MG63 (cell line): Measurements from ENCODE around the gene CTLA4. TPM values are rescaled to one million over a fixed set of nuclear protein-coding genes. Genes with fewer than 3 reads are reported as not detected.

ENCODE experiments used
- DNase-seq: peaks from one replicate; pipeline ENCODE4 v3.0.0-alpha.2; 2020
- H3K27me3 ChIP-seq: fragments of 250-450 bp; sonication (Bioruptor Pico); 2 replicates; pipeline ENCODE4 v1.5.1; 2020; ENCODE audit warnings: mild to moderate bottlenecking, moderate library complexity
- H3K36me3 ChIP-seq: fragments of 250-450 bp; sonication (Bioruptor Pico); 2 replicates; pipeline ENCODE4 v1.5.1; 2020; ENCODE audit warnings: mild to moderate bottlenecking, moderate library complexity
- H3K4me3 ChIP-seq: fragments of 250-450 bp; sonication (Bioruptor Pico); 2 replicates; pipeline ENCODE4 v1.5.1; 2020; ENCODE audit warnings: mild to moderate bottlenecking, moderate library complexity
- H3K9me3 ChIP-seq: fragments of 250-450 bp; sonication (Bioruptor Pico); 2 replicates; pipeline ENCODE4 v1.5.1; 2020; ENCODE audit warnings: mild to moderate bottlenecking, moderate library complexity
- total RNA-seq: library from RNA; depleted of rRNA; stranded (reverse); fragments of >200 nt; shearing (Covaris generic); gene quantifications from 2 replicates; pipeline ENCODE4 v1.2.3, GENCODE V29; 2014; ENCODE audit warnings: low replicate concordance; rRNA removed

The CTLA4 gene
- total RNA-seq, 1 experiment from 2014 or later, result not detected

DNA sequence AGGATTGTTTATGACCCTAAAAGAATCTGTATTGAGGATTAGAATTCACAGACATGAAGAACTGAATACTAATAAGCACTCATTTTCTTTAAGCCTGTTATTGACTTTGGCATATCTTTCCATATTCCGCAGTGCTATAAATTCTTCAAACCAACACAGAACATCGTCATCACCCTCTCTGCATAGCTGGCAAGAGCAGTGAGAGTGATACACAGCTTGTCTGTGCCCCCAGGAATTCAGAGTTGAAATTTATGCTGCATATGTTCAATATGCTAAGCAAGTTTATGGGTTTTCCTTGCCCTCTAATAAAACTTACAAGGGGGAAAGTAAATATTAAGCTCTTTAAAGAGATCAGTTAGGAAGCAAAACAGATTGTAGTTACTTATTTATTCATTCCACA is 32.7 kb downstream of the CTLA4 start:
- H3K27me3 ChIP-seq, result no peaks in the 10 kb centered on the region
- DNase-seq, result peak; percentile 22
- peaks cover 12% of the 10 kb centered on the region for H3K9me3 ChIP-seq
- H3K36me3 ChIP-seq, result no peaks in the 10 kb centered on the region
- H3K4me3 ChIP-seq, result no peak overlapping the region

DNA sequence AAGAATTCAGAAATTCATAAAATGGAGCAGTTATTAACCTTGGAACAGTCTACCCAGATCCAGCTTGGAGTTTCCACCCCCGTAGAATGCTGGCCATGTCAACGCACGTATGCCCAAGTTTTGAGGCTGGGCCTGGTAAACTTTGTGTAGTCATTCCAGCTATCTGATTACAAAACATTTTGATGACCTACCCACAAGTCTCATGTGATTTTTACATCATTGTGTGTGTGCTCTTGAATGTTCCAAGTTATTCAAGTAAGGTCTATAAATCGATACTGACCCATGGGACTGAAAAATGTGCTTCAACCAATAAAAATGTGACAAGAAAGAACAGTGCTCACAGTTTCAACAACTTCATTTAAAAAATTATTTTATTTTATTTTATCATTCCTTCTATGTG is 36.5 kb downstream of the CTLA4 start:
- Histone ChIP-seq H3K36me3 (no peaks in the 10 kb centered on the region), H3K27me3 (no peaks in the 10 kb centered on the region), H3K9me3 (peaks cover 12% of the 10 kb centered on the region), H3K4me3 (no peak overlapping the region)
- no peak for DNase-seq

DNA sequence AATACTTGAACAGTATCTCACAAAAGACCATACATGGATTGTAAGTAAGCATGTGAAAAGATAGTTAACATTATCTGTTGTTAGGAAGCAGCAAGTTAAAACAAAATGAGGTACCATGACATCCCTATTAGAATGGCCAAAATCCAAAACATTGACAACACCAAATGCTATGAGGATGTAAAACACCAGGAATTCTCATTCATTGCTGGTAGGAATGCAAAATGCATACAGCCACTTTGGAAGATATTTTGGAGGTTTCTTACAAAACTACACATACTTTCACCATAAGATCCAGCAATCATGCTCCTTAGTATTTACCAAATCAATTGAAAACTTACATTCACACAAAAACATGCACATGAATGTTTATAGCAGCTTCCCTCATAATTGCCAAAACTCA is 38.1 kb downstream of the CTLA4 start:
- DNase-seq, result no peak
- no peaks in the 10 kb centered on the region for H3K36me3 ChIP-seq
- H3K4me3 ChIP-seq, result no peak overlapping the region
- H3K9me3 ChIP-seq, result peaks cover 12% of the 10 kb centered on the region
- no peaks in the 10 kb centered on the region for H3K27me3 ChIP-seq

DNA sequence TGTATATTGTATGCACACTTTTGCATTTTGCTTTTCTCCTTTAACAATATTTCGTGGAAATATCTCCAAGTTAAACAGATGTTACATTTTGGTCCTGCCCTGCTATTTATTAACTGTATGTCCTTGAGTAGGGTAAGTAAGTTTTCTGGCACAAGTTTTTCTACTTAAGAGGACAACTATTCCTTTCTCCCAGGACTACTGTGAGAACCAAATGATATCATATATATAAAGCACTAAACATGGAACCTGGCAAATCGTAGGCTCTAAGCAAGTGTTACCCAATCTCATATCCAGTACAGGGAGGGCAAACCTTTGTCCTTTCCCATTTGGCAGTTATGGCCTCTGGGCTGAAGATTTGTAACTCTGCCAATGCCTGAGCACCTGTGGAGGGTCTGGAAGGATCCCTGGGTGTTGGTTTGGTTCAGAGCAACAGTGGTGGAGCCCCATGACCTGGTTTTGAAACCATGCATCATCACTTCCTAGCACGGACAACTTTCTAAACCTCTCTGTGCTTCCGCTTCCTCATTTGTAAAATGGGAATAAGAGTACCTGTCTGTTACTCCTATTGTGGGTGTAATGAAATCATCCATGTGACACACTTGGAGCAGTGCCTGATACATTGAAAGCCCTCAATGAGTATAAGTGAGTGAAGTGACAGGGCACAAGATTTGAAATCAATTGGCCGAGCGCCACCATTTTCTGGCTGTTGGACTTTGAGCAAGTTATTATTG is 40.7 kb downstream of the CTLA4 start:
- no peaks in the 10 kb centered on the region for H3K36me3 ChIP-seq
- no peaks in the 10 kb centered on the region for H3K27me3 ChIP-seq
- H3K9me3 ChIP-seq, result peaks cover under 1% of the 10 kb centered on the region; the same call in 1 of the 2 replicates
- no peak for DNase-seq
- H3K4me3 ChIP-seq, result no peak overlapping the region

DNA sequence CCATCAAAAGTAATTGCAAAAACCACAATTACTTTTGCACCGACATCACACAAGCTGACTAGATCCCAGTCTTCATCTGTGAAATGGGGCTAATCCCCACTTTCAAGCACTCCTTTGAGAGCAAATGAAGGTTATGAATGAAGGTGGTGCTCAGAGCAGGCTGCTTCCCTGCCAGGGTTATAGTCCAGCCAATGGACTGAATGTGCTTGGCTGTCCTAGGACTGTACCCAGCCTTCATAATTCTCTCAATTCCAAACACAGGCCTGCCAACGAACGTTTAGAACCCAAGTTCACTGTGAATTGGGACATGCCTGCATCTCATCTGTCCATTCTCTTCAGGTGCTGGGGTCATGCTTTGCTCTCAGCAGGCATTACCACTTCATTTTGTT is 41.2 kb downstream of the CTLA4 start:
- Histone ChIP-seq H3K27me3 (no peaks in the 10 kb centered on the region), H3K4me3 (no peak overlapping the region)

DNA sequence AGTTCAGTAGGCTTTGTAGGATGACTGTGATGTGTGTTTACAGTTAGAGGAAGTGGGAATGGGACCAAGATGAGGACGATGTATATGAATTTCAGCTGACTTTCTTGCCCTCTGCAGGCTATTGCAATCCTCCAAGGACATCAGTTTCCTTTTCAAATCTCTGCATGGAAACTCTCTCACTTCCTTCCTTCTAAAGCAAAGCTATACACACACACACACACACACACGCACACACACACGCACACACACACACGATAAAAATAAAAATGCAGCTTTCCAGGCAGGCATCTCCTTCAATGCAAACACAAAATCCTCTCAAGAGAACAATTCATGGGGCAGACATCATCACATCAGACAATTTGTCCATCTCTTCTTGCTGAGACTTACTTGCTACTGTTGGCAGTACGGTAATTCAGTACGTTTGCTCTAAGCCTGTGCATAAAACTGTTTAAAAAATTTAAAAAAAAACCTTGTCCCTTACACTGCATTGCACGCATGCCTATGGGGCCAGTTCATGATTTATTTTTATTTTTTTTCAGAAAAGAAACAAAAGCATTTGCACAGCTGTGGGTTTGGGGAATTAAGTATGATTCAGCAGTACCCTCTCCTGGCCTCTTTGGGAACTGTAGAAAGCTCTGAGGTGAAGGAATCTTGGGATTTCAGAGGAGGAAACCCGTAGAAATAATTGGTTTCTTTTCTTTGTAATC is 41.8 kb downstream of the CTLA4 start:
- Histone ChIP-seq H3K4me3 (peak overlapping the region; percentile 12), H3K27me3 (no peaks in the 10 kb centered on the region), H3K9me3 (no peaks in the 10 kb centered on the region), H3K36me3 (no peaks in the 10 kb centered on the region)
- DNase-seq, result peak; percentile 15

More for the DNA sequence above, 41.2 kb downstream of the CTLA4 start:
- no peak for DNase-seq
- Histone ChIP-seq H3K36me3 (no peaks in the 10 kb centered on the region), H3K9me3 (no peaks in the 10 kb centered on the region)

DNA sequence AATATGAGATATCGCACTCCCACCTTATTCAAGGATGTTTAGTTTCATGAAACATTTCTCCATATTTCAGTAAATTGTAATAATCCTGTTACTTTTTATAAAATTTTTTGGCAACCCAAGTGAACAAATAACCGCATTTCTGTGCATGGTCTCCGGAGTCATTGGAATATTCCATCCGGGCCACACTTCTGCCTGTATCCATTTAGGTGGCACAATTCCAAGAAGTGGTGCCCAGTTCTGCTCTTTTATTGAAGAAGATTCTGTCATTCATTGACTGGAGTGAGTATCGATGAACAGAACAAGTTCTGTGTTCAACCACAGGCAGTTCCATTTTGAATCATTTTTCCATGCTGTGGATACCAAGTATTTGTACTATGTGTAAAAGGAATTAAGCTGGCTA is 42.4 kb downstream of the CTLA4 start:
- H3K9me3 ChIP-seq, result no peaks in the 10 kb centered on the region
- peak overlapping the region; percentile 12 for H3K4me3 ChIP-seq
- no peak for DNase-seq
- no peaks in the 10 kb centered on the region for H3K27me3 ChIP-seq
- no peaks in the 10 kb centered on the region for H3K36me3 ChIP-seq

DNA sequence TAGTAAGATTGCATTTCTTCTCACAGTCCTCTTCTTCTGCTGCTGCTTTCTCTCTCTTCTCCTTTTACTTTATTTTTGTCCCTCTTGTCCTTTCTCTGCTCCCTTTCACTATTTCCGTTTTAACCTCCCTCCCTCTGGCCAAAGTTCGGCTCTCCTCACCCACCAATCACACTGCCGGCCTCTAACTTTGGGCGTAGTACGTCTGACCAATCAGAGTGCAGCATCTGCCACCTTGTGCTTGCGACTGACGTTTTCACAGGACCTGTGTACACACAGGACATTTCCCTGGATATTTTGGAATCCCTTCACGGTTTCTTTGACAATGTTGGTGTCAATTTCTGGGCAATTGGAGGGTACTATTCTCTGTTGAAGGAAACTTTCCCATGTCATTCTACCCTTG is 46.4 kb downstream of the CTLA4 start:
- Histone ChIP-seq H3K9me3 (no peaks in the 10 kb centered on the region), H3K27me3 (no peaks in the 10 kb centered on the region), H3K36me3 (no peaks in the 10 kb centered on the region), H3K4me3 (no peak overlapping the region; the same call in 1 of the 2 replicates)
- peak; percentile 67 for DNase-seq

DNA sequence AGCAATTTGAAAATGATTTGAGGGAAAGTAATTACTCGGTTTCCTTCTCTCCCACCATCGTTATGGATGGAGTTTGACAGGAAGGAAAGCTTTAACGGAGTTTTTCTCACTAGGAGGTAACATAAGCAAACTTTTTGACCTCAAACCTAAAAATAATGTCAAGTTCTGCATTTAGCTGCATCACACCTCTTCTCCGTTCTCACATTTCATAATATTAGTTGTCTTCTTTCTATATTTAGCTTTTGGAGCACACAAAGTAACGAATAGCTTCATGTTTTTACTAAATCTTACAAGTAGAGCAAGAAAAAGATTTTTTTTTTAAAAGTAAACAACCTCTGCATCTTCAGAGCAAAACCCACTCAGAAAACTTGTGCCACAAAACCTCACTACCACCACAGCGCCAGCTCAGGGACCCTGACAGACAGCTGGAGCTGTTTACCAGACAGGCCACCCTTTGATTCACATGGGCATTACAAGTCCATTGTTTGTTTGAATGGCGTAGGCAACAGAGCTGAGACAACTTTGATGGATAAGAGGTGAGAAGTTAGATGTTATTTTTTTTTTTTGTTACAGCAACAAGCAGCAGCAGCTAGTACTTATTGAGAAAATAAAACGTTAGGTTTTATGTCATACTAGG is 47.1 kb downstream of the CTLA4 start:
- Histone ChIP-seq H3K36me3 (no peaks in the 10 kb centered on the region), H3K9me3 (no peaks in the 10 kb centered on the region), H3K4me3 (no peak overlapping the region), H3K27me3 (no peaks in the 10 kb centered on the region)
- no peak for DNase-seq

DNA sequence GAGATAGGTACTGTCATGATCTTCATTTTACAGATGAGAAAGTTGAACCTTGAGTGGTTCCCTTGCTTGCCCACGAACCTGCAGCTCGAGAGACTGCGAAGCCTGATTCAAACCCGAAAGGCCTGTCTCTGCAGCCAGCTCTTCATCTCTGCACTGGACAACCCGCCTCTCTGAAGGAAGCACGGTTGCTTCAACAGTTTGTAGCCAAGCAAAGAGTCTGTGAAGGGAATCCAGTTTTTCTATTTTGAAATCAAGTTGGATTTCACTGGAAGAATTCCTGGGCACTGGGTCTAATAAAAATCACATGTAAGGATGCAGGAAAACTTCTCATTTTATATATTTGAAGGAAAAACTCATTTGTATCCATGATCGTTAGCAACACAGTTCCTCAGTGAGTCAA is 47.7 kb downstream of the CTLA4 start:
- Histone ChIP-seq H3K4me3 (no peak overlapping the region), H3K9me3 (no peaks in the 10 kb centered on the region), H3K27me3 (no peaks in the 10 kb centered on the region), H3K36me3 (no peaks in the 10 kb centered on the region)
- DNase-seq, result no peak

DNA sequence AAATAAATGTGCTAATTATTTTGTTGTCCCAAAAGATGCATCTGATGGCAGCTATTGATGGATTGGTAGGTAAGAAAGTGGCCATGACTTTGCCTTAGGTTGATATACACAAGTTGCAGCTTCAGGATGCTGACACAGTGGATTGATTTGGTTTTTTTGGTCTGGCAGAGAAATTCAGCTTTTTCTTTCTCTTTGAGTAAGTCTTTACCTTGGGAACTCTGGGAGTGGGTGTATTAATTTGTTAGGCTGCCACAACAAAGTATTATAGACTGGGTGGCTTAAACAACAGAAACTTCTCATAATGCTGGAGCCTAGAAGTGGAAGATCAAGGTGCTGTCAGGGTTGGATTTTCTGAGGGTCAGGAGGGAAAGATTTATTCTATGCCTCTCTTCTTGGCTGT is 49.2 kb downstream of the CTLA4 start:
- no peak overlapping the region for H3K4me3 ChIP-seq
- no peak for DNase-seq
- H3K27me3 ChIP-seq, result 0 out of 2 replicates have a peak, but pooled peaks cover 4% of the 10 kb centered on the region

DNA sequence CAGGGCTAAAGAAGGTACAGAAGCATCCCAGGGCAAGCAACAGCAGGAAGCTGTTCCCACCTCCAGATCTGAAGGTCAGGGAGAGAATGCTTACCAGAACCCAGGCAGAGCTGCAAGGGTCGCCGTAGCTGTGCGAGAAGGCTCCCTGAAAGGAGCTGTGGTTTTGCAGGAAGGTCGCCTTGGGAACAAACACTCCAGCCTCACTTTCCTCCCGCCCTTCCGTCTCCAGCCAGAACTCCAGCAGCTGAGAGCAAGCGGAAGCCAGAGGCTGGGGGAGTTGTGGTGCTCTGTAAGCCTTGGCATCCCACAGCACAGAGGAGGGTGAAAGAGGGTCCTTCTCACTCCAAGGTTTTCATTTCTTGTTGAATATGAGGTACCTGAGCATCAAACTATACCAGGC is 50.7 kb downstream of the CTLA4 start:
- peaks cover 11% of the 10 kb centered on the region for H3K27me3 ChIP-seq
- no peaks in the 10 kb centered on the region for H3K9me3 ChIP-seq
- H3K4me3 ChIP-seq, result no peak overlapping the region
- H3K36me3 ChIP-seq, result no peaks in the 10 kb centered on the region
- no peak for DNase-seq

More for the DNA sequence above, 49.2 kb downstream of the CTLA4 start:
- no peaks in the 10 kb centered on the region for H3K36me3 ChIP-seq
- no peaks in the 10 kb centered on the region for H3K9me3 ChIP-seq

DNA sequence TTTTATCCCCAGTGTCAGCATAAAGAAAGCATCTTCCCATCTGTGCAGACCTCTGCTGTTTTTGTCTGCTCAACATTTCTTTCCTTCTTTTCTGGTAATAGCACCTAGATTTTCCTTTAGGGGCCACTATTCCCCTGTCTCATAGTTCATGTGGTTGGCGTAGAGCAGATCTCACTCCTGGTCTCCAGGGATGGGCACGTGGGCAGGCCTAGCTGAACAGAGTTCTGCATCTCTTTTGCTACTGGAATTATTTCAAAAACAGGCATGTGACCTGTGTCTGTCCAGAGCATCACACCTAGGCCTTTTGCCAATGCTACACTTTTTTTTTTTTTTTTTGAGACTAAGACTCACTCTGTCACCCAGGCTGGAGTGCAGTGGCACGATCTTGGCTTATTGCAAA is 51.3 kb downstream of the CTLA4 start:
- Histone ChIP-seq H3K36me3 (no peaks in the 10 kb centered on the region), H3K27me3 (peaks cover 14% of the 10 kb centered on the region), H3K9me3 (no peaks in the 10 kb centered on the region), H3K4me3 (no peak overlapping the region)
- DNase-seq, result no peak

Other genes starting within 250 kb of the CTLA4 start
- gene CD28, start 161.1 kb upstream of the CTLA4 start, total RNA-seq, result 0.10 TPM in 1 of 2 replicates, not detected in the other
- not detected in 2 replicates for gene ICOS, start 69.0 kb downstream of the CTLA4 start, total RNA-seq